SU-DHL-6 (cell line): ENCODE data around the gene KYNU.

ENCODE experiments used
- CTCF ChIP-seq: fragments of 200-600 bp; sonication (generic); IDR thresholded peaks from one replicate; pipeline ENCODE4 v1.5.1; 2017; ENCODE audit warnings: antibody characterized with exemption, mild to moderate bottlenecking, low read length, moderate library complexity; ENCODE audit not compliant: insufficient read depth, poor library complexity, severe bottlenecking
- EZH2phosphoT487 ChIP-seq: fragments of 200-600 bp; sonication (generic), shearing (Covaris generic); conservative IDR thresholded peaks from 2 replicates; pipeline ENCODE4 v1.6.1; 2018; ENCODE audit warnings: mild to moderate bottlenecking, antibody characterized with exemption, low read length, moderate library complexity, mixed read lengths

GRCh38 chr2:142907653-142908052 is 30.2 kb downstream of the KYNU start:
- TF ChIP-seq CTCF (no peak), EZH2phosphoT487 (no peak)
